Stomach (tissue), 4 donors: Measurements from ENCODE around the gene GNG5.

Experiments
- CTCF ChIP-seq, 7 experiments: fragments of 450-650 bp in 4 of 7; fragments of 200-600 bp in 3 of 7; sonication (generic) in 3 of 7; IDR thresholded peaks; one replicate each; pipeline ENCODE4 v1.5.1; 2016 to 2019; ENCODE audit warnings: antibody characterized with exemption in 7 of 7, control low read depth in 2 of 7, mild to moderate bottlenecking in 1 of 7
- EP300 ChIP-seq: sonication (generic); formaldehyde crosslinking; IDR thresholded peaks from one replicate; pipeline ENCODE4 v1.6.1; 2017; ENCODE audit warnings: antibody characterized with exemption
- POLR2AphosphoS5 ChIP-seq, 3 donors: sonication (generic); formaldehyde crosslinking; IDR thresholded peaks; one replicate each; pipeline ENCODE4 v1.6.1; 2016; ENCODE audit warnings: antibody characterized with exemption in 3 of 3

GRCh38 chr1:84478876-84479868, 27.2 kb downstream of the GNG5 start, which contains the start of gene RPF1:
- TF ChIP-seq POLR2AphosphoS5 (IDR thresholded peaks at IDR 0.05) (peak in 2 of 3 donors; percentile 83 to 89), CTCF (IDR thresholded peaks at IDR 0.05) (peak in 1 of 7 experiments; percentile 15), EP300 (no peak)
